Measurements from ENCODE around the gene RPL5.

Gene RPL5

DNA sequence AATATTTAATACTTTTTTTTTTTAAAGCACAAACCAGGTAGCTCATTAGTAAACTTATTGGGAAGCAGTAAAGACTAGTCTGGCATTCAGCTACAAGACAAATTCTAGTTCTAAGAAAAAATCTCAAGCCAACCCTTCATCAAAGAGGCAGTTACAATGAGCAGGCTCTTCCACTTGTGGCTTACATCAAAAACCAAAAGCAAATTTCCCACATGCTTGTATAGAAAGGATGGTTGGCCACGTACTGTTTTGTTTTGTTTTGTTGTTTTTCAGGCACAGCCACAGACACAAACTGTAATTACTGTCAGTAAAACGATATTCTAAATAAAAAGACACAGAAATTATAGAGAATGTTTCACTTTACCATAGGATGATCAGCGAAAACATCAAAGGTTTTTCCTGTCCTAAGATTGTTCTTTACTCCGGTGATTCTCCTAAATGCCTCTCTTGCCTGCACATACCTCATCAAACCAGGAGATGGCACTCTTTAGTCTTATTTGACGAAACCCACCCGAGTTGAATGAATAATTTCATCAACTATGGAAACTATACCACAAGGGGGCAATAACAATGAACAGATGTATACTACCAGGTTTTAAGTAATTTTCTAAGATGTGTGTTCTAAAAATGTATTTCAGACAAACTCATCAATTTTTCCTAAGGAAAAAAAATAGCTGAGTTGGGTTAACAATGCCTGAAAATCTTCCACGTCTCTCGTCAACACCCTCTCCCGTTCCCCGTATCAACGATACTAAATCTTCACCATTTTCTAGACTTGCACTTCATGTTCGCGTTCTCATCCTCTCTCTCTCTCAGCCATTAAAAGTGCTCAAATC, 26.9 kb downstream of the RPL5 start:
- FAIRE-seq = peak; percentile 100

DNA sequence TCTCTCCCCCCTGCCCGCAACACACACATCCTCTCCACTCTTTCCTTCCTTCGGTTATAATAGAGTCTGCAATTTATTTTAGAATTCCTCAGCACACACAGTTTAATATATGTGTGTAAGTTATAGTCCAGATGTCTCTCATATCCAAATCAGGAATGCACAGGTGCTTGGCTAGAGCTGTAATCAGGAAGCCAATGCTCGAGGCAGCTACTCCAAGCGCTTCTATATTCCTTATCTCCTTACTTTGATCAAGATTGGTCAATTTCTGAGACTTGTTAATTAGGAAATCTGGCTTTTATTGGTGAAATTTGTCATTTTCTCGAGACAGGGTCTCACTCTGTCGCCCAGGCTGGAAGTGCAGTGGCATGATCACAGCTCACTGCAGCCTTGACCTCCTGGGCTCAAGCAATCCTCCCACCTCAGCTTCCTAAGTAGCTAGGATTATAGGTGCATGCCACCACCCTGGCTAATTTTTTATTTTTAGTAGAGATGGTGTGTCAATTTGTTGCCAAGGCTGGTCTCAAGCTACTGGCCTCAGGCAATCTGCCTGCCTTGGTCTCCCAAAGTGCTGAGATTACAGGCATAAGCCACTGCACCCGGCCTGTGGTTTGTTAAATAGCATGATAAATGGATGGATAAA, 27.7 kb downstream of the RPL5 start:
- no peak for FAIRE-seq

DNA sequence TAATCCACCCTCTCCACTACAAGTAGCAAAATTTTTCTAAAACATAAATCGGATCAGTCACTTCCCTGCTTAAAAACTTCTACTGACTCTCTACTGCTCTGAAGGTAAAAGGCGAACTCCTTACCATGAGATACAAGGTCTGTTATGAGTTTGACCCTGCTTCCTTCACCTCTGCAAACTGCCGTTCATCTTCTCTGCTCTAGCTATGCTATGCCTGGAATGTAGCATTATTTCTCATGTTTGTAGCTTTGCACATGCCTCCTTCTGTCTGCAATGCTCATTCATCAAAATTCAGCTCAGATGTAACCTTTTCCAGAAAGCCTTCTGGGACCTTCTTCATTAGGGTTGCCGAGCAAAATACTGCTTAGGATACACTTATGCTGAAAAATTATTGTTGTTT, 30.8 kb downstream of the RPL5 start:
- FAIRE-seq = no peak

DNA sequence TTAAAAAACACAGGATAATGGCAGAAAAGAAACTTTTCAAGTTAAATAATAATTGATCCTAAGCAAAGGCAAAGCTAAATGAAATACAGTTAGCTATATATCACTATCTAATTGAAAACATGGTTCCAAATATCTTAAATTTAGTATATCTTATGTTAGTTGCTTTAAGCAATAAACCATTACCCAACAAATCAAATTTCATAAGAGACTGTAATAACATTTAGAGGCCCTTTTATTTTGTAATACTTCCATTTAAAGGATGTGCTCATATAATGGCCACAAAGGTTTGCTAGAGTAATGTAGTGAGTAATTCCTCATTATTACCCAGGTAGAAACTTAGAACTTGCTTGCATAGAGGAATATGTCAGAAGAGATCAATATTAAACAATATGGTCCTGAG, 32.3 kb downstream of the RPL5 start:
- no peak for FAIRE-seq

DNA sequence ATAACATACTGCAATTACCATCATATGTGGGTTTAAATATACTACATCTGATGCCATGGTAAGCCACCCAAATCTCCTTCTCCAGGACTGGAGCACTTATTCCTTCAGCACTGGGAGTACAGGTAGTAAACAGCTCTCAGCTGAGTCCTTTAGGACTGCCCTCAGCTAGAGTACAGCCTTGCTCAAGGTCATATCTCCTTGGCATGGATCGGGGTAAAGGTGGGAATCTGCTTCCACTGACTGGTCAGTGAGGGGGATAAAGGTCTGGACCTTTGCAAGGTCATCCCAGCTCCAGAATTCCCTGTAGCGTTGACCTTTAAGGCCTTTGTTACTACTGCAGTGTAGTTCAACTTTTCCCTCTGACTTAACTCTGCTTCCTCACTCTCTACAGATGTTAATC, 38.8 kb downstream of the RPL5 start:
- FAIRE-seq = no peak

DNA sequence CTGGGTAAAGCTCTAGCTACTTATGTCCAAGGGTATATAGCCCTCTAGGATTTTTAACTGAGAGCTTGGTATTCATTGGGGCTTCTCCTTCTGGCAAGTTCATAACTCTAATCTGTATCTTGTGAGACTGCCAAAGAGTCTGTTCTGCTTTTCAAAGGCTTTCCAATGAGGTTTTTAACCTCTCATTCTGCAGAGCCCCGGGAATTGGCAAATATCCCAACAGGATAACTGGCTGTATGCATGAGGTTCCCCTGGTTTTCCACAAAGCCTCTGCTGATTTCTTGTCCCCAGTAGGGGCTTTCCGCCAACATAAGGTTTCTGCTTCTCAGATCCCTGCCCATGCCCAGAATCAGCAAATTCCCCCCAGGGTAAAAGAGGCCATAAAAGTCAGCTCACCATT, 40.9 kb downstream of the RPL5 start:
- FAIRE-seq = no peak

DNA sequence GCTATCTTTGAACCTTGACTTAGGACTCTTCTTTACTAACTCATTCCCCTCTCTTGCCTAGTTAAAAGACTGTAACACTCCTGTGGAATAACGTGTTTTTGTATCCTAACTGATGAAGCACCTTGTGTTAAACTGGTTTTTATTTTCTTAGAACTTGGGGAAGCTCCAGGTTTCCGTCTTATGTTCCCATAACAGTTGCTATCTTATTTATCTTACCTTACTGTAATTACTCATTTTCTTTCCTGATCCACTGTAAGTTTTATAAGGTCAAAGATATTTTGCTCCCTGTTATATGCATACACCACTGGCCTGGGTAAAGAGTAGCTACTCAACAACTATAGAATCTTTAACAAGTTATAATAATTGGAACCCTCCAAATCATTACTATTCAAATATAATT, 43.1 kb downstream of the RPL5 start:
- no peak for FAIRE-seq

DNA sequence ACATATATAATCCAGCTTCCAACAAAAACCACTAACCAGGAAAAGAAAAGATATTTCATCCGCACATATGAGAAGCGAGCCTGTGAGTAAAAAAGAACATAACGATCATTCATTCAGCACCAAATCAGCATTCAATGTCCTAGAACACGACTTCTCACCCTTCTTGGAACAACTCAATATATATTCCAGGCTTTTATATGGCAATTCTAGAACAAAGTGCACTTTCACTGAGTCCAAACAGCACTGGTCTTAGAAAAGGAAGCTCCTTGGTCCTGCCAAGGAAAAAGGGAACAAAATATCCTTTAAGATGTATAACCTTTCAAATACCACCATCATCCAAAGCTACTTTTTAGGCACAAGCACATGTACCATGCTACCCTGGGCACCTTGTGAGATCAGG, 44.5 kb downstream of the RPL5 start:
- FAIRE-seq = no peak

DNA sequence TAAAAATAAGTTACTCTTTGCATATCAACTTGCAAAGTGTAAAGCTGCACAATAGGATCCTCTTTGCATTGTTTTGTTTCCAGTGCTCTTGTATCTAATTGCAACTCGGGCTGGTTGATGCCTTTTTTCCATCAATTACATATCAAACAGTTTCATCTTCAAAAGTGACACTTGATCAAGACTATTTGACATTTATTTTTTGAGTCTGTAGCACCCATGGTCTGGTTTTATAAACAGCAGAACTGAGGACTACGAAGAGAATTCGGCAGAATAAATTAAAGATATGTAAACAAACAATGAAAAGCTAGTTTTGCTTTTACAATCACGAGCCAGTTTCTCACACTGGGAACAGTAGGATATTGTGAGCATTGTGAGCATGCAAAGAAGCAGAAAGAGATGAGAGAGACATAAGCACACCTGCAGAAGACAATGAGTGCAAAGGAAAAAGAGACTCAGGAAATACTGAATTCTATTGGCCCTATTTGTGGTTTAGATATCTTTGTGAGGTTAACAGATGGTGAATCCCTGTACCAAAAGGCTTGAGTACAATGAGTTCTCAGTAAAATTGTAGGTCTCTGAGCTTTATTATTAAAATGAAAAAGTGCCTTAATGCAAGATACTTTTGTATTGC, 45.4 kb downstream of the RPL5 start:
- peak; percentile 24 for FAIRE-seq

DNA sequence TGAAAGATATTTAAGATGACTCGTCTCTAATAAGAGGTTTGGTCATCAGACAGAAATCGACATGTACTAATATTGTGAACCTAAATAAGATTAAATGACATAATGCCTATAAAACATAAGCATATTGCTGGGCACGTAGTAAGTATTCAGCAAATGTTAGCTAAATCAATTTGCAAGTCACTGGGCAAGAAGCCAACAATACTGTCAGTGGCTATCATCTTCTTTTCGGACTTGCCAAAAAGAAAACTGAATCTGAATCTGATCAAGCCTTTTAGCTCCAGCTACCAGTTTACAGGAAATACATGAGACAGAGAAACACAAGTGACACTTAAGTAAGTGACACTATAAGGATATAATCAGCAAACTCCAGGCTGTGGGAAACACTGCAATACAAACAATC, 46.0 kb downstream of the RPL5 start:
- peak; percentile 5 for FAIRE-seq

DNA sequence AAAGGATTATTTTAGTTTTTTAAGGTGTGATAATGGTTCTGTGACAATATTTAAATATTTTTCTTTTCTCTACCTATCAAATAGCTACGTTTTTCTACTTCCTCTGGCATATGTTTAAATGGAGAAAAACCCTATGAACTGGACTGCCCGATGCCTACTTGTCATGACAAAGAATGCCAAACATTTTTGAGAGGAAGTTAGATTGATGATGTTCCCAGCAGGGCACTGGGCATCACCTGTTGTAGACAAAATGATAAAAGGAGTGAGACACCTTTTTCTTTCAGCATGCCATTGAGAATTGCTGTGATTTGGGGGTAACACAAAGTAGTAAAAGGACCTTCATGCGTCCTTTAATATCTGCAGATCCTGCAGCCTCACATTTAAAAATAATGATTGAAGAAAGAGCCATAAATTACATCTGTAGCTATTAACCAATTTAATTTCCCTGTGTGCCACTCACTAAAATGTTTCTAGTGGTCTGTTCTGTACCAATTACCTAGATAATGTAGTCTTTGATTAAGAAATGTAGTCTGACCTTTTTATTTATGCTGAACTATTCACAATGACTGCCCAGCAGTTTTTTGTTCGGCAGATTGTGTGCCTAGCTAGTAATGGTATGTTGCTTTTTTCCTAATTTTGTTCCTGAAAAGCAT, 47.6 kb downstream of the RPL5 start:
- no peak for FAIRE-seq

DNA sequence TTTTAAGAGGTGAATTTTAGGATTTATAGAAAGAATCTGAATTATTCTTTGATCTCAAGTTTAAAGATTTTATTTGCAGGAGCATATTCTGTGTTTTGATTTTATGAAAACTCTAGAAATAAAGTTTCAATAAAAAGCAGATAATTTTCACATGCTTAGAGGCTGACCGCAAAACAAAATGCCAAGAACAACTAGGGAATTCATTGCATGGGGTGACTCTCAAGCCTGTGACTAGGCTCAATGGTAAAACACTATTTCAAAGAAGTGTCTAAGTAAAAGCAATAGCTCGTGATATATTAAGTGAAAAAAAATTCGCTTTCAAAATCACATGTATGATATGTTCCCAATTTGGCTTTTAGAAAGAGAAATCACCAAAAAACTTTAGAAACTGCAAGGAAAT, 49.6 kb downstream of the RPL5 start:
- FAIRE-seq = no peak

DNA sequence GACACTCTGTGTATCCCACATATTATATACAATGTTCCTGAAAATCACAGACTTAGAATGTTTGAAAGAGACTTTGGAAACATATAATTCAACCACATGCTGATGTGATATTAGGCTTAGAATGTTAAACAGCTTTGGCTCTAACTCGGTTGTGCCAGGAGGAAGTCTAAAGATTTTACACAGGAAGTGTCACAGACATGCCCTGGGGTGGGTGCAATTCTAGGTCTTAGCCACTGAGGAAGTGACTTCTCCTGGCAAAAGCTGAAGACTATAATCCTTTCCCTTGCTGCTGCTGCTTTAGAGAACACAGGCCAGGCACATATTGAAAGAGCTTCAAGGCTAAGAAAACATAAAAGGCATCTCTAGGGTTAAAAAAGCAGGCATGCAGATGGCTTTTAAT, 51.0 kb downstream of the RPL5 start:
- no peak for FAIRE-seq

DNA sequence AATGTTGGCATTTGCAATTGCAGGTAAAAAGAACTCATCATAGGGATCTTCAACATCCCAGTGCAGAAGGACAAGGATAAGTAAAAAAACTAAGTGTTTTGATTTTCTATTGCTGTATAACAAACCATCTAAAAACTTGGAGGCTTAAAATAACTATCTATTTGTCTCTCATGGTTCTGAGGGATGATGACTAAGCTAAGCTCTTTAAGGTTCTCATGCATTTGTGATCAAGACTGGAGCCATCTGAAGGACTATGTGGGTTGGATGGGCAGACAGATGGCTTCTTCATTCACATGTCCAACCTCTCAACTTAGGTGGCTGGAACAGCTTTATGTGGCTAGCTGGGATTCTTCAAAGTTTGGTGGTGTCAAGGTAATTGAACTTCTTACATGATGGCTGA, 51.5 kb downstream of the RPL5 start:
- no peak for FAIRE-seq

DNA sequence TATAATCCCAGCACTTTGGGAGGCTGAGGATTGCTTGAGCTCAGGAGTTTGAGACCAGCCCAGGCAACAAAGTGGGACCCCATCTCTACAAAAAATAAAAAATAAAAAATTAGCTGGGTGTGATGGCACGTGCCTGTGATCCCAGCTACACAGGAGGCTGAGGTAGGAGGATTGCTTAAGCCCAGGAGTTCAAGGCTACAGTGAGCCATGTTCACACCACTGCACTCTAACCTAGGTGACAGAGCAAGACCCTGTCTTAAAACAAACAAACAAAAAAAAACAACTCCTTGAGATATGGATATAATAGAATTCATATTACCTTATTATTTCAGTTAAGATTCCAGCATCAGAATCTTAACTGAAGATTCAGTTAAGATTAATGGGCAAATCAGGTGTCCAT, 52.4 kb downstream of the RPL5 start:
- no peak for FAIRE-seq

DNA sequence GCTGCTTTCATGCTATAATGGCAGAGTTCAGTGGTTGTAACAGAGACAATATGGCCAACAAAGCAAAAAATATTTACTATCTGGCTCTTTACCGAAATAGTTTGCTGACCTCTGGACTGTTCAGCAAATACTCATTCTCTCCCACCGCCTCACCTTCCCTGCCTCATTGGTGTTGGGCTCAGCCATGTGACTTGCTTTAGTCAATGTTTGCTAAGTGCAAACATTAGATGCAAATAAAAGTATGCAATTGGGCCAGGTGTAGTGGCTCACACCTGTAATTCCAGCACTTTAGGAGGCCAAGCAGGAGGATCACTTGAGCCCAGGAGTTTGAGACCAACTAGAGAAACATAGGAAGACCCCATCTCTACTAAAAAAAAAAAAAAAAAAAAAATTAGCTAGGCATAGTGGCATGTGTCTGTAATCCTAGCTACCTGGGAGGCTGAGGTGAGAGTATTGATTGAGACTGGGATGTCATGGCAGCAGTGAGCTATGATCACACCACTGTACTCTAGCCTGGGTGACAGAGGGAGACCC, 55.1 kb downstream of the RPL5 start:
- FAIRE-seq = no peak

DNA sequence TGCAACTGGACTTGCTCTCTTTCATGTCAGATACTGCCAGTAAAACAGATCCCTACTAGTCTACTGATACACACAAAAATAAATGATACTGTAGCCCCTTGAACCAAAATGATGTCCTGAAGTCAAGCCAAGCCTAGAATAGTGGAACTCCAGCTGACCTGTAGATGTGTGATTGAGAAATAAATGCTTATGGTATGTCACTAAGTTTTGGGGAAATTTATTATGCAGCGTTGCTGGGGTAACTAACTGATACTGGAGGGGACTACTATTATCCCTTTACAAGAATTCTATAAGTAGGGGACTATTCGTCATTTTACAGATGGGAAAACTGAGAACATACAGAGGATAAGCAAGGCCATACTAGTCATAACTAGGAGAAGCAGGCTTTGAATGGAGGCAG, 55.6 kb downstream of the RPL5 start:
- no peak for FAIRE-seq

Measured in islet of Langerhans (tissue), 1 donor.